Frontal cortex (tissue), 4 donors: Measurements from ENCODE around the gene CHRNA1. TPM values are rescaled to one million over a fixed set of nuclear protein-coding genes. Genes with fewer than 3 reads are reported as not detected.

Experiments used
- DNase-seq, 2 donors: peaks; one replicate each; pipeline ENCODE4 v3.0.0; 2012; ENCODE audit warnings: low spot score in 2 of 2
- FAIRE-seq: peaks from 2 replicates; lab custom pipeline; 2012; peaks lifted over from hg19 to GRCh38; lab: Jason Lieb, UNC
- total RNA-seq: library from RNA; depleted of rRNA; stranded (reverse); fragments of >200 nt; gene quantifications from one replicate; pipeline ENCODE4 v1.2.3, GENCODE V29; 2014
- donor health status: control.
- donor health status: control.
- donor health status: control.

CHRNA1 gene
- total RNA-seq, 1 donor from 2014 or later, result not detected

GRCh38 chr2:174763780-174764179, 492 bp downstream of the CHRNA1 start:
- DNase-seq (no peak), FAIRE-seq (no peak)

DNA sequence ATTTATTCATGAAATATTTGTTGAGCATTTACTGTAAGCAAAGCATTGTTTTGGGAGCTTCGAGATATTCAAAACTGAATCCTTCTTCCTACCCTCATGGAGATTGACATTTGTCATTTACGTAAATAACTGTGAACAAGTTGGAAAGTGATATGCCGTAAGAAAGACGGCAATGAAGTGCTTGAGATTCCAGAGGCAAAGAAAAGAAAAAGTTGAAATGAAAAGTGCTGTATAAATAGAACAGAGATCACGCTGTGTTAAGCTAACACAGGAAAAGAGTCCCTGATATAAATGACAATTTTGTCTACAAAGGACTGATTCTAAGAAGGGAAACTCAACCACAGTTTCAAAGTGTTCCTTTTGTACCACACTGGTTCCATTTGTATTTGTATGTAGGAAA, 1.8 kb downstream of the CHRNA1 start:
- FAIRE-seq (no peak), DNase-seq (no peak)

DNA sequence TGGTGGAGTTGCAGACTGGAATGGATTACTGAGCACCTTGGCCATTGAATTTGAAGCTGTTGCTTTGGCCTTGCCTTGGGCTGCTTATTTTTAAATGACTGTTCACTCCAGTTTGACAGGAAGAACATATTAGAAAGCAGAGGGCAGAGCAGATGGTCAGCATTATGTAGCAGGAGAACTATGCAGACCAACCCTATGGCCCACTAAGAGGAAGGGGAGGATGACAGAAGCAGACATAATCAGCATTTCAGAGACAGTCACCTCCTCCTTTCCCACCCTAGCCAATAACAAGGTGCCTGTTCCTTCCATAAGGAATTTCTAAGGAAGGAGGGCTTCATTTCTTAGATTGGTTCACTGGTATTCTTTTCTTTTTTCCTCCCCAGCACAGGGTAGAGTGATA, 2.4 kb downstream of the CHRNA1 start:
- DNase-seq, result no peak

DNA sequence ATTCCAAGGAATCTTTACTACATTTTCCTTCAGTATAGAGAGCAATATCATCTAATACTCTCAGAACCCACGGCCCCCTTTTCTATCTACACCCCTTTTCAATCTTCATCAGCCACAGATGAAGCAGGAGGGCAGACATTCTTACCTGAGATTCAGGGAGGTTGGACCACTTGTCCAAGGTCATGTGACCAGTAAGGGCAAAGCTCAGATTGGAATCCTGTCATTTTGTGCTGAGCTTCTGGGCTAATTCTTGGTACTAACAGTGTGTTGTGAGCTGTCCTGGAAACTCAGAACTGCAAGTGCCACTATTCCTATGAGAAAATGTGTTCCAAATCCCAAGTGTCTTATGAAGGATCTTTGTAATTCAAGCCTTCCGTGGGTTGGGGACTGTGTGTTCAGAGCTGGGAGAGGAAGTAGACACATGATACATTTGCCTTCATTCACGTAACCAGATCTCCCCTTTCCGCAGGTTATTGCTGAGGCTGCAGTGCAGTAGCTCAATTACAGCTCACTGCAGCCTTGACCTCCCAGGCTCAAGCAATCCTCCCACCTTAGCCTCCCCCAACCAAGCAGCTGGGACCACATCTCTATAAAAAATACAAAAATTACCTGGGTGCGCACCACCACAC, 3.3 kb downstream of the CHRNA1 start:
- no peak for DNase-seq
- no peak for FAIRE-seq

More for the DNA sequence above, 2.4 kb downstream of the CHRNA1 start:
- FAIRE-seq, result no peak

DNA sequence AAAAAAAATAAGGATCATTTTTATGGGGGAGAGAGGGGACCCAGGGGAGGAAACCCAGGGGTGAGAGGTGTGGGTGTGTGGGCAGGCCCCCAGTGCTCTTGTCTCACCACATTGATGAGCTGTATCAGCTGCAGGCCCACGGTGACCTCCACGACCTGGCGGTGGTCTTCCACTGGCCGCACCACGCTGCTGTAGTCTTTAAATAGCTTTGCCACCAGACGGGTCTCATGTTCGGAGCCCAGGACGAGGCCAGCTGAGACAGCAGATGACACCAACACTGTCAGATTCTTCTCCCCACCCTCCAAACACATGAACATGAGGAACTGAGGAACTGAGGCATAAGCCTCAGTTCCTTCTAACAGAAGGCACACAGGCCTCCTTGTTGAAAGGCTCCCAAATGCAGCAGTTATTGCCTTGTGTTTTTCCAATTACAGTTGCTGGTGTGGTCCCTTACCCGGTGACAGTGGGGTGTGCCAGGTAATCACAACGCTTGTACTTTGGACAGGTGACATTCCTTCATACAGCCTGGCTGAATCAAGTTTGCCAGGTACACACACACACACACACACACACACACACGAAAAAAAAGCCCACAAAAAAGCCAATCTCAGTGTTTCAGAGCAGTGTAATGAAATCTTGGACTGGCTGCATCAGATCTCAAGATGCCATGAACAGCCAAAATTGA, 4.7 kb downstream of the CHRNA1 start:
- DNase-seq, result no peak
- no peak for FAIRE-seq

- no peak for DNase-seq
- no peak for FAIRE-seq
Observed at GRCh38 chr2:174756743-174757142, 7.5 kb downstream of the CHRNA1 start.

DNA sequence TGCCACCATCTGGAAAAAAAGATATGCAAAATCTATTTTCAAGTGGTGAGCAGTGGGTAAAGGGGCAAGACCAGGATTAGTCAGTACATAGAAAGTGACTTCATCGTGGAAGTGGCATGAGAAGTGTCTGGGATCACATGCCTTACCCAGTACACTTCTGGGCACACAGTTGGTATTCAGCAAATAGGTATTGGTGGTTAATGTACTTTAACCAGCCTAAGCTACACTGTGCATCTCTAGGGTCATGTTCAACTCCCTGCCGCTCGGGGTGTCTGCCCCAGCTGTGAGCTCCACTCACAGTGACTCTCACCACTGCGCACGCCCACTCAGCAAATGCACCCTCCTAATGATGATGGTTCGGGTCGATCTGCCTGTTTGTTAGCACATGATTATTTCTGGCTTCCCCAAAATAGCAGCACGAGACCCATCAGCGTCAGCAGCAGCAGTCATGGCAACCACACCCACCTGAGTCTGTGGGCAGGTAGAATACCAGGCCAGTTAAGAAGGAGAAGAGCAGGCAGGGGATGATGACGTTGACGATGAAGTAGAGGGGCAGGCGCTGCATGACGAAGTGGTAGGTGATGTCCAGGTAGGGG, 11.1 kb downstream of the CHRNA1 start:
- DNase-seq (no peak), FAIRE-seq (no peak)

DNA sequence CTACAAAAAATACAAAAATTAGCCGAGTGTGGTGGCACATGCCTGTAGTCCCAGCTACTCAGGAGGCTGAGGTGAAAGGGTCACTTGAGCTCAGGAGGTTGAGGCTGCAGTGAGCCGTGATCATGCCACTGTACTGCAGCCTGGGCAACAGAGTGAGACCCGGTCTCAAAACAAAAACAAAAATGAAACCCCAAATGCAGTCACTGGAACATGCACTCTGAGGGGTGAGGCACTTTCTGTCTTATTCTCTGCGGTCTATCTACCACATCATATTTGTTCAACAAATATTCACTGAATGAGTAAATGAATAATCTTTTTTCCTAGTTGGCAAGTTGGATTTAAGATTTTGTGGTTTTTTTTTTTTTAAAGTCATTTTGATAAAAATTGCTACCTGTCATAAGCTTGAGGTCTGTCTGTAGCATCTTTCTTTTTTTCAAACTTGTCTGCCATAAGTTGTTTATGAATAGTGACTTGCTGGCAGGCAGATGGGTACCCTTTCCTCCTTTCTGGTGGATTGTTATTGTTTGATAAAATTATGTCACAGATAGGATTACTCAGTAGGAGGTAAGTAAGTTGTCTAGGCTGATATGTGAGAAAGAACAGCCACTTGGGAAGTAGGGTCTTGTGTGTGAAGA, 11.8 kb downstream of the CHRNA1 start:
- FAIRE-seq (no peak), DNase-seq (no peak)

- DNase-seq, result no peak
- no peak for FAIRE-seq
Observed at GRCh38 chr2:174750923-174751441, 13.3 kb downstream of the CHRNA1 start.

- FAIRE-seq (no peak), DNase-seq (no peak)
Observed at GRCh38 chr2:174749793-174750192, 14.5 kb downstream of the CHRNA1 start.

DNA sequence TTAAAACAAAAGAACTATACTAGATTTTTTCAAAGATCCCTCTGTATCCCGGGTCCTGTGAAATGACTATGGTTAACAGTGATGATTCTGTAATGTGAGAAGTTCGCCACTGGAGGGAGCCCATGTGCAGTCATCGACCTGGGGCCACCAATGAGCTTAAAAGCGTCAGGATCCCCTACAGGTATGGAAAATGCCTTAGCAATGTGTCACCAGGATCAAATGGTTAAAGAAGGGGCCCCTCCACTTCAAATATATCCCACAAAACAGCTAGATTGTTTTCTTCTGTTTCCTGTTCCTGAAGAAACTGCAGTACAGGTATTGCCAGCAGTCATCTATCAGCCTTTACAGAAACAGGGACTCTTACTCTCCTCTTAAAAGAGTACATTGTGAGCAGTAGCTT, 15.3 kb downstream of the CHRNA1 start:
- FAIRE-seq (no peak), DNase-seq (no peak)

DNA sequence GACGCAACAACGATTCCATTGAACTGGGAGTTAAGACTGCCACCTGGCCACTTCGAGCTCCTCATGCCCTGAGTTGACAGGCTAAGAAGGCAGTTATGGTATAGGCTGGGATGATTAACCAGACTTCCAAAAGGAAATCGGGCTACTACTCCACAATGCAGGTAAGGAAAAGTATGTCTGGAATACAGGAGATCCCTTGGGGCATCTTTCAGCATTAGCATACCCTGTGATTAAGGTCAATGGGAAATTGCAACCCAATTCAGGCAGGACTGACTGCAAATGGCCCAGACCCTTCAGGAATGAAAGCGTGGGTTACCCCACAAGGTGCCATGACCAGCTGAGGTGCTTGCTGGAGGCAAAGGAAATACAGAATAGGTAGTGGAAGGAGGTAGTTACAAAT, 19.1 kb downstream of the CHRNA1 start:
- no peak for DNase-seq
- FAIRE-seq, result no peak

DNA sequence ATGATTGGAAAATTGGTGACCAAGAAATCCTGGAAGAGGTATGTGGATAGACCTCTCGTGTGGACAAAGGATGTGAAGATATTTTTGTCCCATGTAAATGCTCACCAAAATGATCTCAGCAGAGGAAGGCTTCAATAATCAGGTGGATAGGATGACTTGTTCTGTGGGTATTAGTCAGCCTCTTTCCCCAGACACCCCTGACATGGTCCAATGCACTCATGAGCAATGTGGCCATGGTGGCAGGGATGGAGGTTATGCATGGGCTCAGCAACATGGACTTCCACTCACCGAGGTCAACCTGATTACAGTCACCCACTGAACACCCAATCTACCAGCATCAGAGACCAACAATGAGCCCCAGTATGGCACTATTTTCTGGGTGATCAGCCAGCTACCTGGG, 20.2 kb downstream of the CHRNA1 start:
- no peak for DNase-seq
- no peak for FAIRE-seq

DNA sequence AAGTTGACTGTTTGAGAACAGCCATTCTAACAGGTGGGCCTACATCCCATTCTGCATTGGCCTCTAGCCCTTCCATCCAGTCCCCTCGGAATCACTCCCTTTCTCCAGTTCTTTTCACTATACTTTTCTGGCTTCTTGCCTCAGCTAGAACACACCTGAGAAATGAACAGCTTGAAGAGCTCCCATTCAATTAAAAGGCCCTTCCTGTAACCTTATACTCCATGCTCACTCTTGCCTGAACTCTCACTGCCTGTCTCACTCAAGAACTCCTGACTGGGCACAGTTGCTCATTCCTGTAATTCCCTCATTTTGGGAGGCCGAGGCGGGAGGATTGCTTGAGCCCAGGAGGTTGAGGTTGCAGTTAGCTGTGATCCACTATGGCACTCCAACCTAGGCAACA, 23.6 kb downstream of the CHRNA1 start:
- FAIRE-seq (no peak), DNase-seq (no peak)

GRCh38 chr2:174738841-174739240, 25.4 kb downstream of the CHRNA1 start:
- FAIRE-seq, result no peak
- DNase-seq, result no peak

DNA sequence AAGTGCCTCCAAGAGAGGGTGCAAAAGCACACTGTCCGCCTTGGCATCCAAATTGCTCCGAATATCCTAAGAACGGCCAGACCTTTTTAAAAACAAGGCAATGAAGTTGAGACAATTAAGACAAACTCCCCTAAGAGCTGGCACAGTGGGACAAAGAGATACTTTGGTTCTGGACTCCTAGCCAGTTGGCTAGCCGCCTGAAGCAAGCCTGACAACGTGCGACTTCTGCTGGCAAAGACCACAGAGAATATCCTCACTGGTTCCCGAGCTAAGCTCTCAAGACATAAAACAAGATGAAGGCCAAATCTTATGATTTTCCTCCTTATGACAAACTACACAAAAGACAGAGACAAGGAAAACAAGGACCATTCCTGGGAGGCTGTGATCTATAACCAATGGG, 32.7 kb downstream of the CHRNA1 start:
- FAIRE-seq, result no peak
- DNase-seq, result no peak

DNA sequence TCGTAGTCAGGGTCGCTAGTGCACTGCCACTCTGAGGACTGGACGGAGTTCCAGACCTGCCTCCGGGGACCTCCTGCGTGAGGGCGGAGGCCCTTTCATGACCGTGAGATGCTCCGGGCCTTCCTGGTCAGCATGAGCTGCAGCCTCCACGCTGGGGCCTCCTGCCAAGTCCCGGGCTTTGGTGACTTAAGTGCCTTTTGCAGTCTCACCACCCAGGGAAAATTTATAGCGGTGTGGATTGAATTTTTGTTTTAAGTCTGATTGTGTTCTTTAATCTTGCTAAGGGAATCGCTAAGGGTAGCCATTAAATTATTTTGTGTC, 33.6 kb downstream of the CHRNA1 start:
- no peak for FAIRE-seq
- DNase-seq, result no peak

- peak in 1 of 2 donors; percentile 64 for DNase-seq
- no peak for FAIRE-seq
Observed at GRCh38 chr2:174729797-174730697, 34.2 kb downstream of the CHRNA1 start.

DNA sequence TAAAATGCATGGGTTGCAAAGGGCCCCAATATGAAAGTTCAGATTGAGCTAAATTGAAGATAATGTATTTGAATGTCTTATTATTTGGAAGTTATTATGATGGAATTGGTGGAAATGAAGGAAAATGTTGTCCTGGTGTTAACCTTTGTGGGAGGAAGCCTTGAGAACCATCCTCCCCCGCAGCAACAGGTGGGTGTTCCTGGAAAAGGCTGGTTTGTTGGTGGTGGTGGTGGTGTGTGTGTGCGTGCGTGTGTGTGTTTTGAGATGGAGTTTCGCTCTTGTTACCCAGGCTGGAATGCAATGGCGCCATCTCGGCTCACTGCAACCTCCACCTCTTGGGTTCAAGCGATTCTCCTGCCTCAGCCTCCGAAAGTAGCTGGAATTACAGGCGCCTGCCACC, 36.2 kb downstream of the CHRNA1 start:
- DNase-seq, result no peak
- no peak for FAIRE-seq

GRCh38 chr2:174726212-174726611, 38.1 kb downstream of the CHRNA1 start:
- FAIRE-seq (no peak), DNase-seq (no peak)
